Measurements from ENCODE around the gene VPS33B.

DNA sequence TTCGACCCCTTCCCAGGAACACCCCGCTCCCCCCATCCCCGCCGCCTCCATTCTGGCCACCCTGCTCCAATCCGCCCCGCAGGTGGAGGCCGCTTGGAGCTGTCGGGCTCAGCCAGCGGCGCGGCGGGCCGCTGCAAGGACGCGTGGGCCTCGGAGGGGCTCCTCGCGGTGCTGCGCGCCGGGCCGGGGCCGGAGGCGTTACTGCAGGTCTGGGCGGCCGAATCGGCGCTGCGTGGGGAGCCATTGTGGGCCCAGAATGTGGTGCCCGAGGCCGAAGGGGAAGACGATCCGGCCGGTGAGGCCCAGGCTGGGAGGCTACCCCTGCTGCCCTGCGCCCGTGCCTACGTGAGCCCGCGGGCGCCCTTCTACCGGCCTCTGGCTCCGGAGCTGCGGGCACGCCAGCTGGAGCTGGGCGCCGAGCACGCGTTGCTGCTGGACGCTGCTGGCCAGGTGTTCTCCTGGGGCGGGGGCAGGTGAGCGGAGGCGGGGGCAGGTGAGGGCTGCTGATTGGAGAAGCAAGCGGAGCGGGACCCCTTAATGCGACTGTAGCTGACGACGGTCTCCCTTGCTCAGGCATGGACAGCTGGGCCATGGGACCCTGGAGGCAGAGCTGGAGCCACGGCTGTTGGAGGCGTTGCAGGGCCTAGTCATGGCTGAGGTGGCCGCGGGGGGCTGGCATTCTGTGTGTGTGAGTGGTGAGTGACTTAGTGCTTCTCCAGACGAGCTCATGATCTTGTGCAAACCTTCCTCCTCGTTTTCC lies 65.2 kb downstream of the VPS33B start:
- no peak for TF ChIP-seq U2AF2 (IDR thresholded peaks at IDR 0.05; ENCODE audit: low read depth, low read length)
- no peak for TF ChIP-seq POLR2AphosphoS2 (IDR thresholded peaks at IDR 0.05; ENCODE audit: low read depth, low read length)
- TF ChIP-seq, protein P1, sequence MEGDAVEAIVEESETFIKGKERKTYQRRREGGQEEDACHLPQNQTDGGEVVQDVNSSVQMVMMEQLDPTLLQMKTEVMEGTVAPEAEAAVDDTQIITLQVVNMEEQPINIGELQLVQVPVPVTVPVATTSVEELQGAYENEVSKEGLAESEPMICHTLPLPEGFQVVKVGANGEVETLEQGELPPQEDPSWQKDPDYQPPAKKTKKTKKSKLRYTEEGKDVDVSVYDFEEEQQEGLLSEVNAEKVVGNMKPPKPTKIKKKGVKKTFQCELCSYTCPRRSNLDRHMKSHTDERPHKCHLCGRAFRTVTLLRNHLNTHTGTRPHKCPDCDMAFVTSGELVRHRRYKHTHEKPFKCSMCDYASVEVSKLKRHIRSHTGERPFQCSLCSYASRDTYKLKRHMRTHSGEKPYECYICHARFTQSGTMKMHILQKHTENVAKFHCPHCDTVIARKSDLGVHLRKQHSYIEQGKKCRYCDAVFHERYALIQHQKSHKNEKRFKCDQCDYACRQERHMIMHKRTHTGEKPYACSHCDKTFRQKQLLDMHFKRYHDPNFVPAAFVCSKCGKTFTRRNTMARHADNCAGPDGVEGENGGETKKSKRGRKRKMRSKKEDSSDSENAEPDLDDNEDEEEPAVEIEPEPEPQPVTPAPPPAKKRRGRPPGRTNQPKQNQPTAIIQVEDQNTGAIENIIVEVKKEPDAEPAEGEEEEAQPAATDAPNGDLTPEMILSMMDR (CRISPR knock-in tag; IDR thresholded peaks at IDR 0.05): no peak
- no peak for TF ChIP-seq NR2F6 (IDR thresholded peaks at IDR 0.05)
- TF ChIP-seq NR2F6 (CRISPR knock-in tag; IDR thresholded peaks at IDR 0.05): no peak
- no peak for TF ChIP-seq EP300 (IDR thresholded peaks at IDR 0.05; ENCODE audit: low read depth in 2 of 2, low read length in 2 of 2)
- no peak for TF ChIP-seq EP300 (CRISPR knock-in tag; IDR thresholded peaks at IDR 0.05; ENCODE audit: borderline replicate concordance)
- no peak for TF ChIP-seq PPARG (CRISPR knock-in tag; conservative IDR thresholded peaks at IDR 0.05)
- TF ChIP-seq, protein P2, sequence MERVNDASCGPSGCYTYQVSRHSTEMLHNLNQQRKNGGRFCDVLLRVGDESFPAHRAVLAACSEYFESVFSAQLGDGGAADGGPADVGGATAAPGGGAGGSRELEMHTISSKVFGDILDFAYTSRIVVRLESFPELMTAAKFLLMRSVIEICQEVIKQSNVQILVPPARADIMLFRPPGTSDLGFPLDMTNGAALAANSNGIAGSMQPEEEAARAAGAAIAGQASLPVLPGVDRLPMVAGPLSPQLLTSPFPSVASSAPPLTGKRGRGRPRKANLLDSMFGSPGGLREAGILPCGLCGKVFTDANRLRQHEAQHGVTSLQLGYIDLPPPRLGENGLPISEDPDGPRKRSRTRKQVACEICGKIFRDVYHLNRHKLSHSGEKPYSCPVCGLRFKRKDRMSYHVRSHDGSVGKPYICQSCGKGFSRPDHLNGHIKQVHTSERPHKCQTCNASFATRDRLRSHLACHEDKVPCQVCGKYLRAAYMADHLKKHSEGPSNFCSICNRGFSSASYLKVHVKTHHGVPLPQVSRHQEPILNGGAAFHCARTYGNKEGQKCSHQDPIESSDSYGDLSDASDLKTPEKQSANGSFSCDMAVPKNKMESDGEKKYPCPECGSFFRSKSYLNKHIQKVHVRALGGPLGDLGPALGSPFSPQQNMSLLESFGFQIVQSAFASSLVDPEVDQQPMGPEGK (CRISPR knock-in tag; IDR thresholded peaks at IDR 0.05): no peak
- TF ChIP-seq MIER2 (CRISPR knock-in tag; IDR thresholded peaks at IDR 0.05): no peak
- TF ChIP-seq ZNF552 (CRISPR knock-in tag; IDR thresholded peaks at IDR 0.05; ENCODE audit: borderline replicate concordance): no peak
- TF ChIP-seq ARNTL (CRISPR knock-in tag; IDR thresholded peaks at IDR 0.05): no peak
- TF ChIP-seq SAFB2 (CRISPR knock-in tag; IDR thresholded peaks at IDR 0.05; ENCODE audit: borderline replicate concordance, low read depth): no peak
